Upper lobe of left lung (tissue), 6 donors: ENCODE data around the gene RIOX2. TPM values are rescaled to one million over a fixed set of nuclear protein-coding genes. Genes with fewer than 3 reads are reported as not detected.

Experiments
- ATAC-seq, 2 donors: fragments of 200-7000 bp; cut with Tn5 transposase; one replicate each; pipeline ENCODE4 v1.9.1; 2022; ENCODE audit warnings: mild to moderate bottlenecking in 2 of 2, moderate library complexity in 2 of 2; ENCODE audit not compliant: low FRiP score in 2 of 2
- DNase-seq, 2 donors: peaks; one replicate each; pipeline ENCODE4 v3.0.0-alpha.2; 2019 to 2020
- H3K27ac ChIP-seq, 4 donors: fragments of 200-600 bp; sonication (generic); one replicate each; pipeline ENCODE4 v1.5.1; 2016 to 2019
- H3K27me3 ChIP-seq, 4 donors: fragments of 200-600 bp; sonication (generic); one replicate each; pipeline ENCODE4 v1.5.1; 2017 to 2019
- H3K36me3 ChIP-seq, 4 donors: fragments of 200-600 bp; sonication (generic); one replicate each; pipeline ENCODE4 v1.5.1; 2016 to 2019
- H3K4me1 ChIP-seq, 4 donors: fragments of 200-600 bp; sonication (generic); one replicate each; pipeline ENCODE4 v1.5.1; 2018 to 2019
- H3K4me3 ChIP-seq, 4 donors: fragments of 200-600 bp; sonication (generic); one replicate each; pipeline ENCODE4 v1.5.1; 2017 to 2019; ENCODE audit warnings: mild to moderate bottlenecking in 2 of 4, moderate library complexity in 1 of 4
- H3K9me3 ChIP-seq, 4 donors: fragments of 200-600 bp; sonication (generic); one replicate each; pipeline ENCODE4 v1.5.1; 2018 to 2019
- EP300 ChIP-seq, 4 donors: sonication (generic); formaldehyde crosslinking; IDR thresholded peaks; one replicate each; pipeline ENCODE4 v1.5.1; 2017; ENCODE audit warnings: antibody characterized with exemption in 4 of 4, control low read depth in 2 of 4
- POLR2A ChIP-seq, 4 donors: fragments of 450-650 bp; IDR thresholded peaks; one replicate each; pipeline ENCODE4 v1.5.1; 2016 to 2017; ENCODE audit warnings: antibody characterized with exemption in 4 of 4, mild to moderate bottlenecking in 2 of 4
- POLR2AphosphoS5 ChIP-seq, 2 donors: sonication (generic); formaldehyde crosslinking; IDR thresholded peaks; one replicate each; pipeline ENCODE4 v1.5.1; 2017; ENCODE audit warnings: antibody characterized with exemption in 2 of 2
- WGBS, 2 donors: methylation state at CpG; one replicate each; pipeline ENCODE4 v1.1.5; 2017 to 2018; 5-methylcytosine and 5-hydroxymethylcytosine counted together
- total RNA-seq, 6 donors: library from RNA; depleted of rRNA in 4 of 6; stranded (reverse); fragments of >200 nt in 4 of 6; gene quantifications; one replicate each; pipeline versions ENCODE4 v1.1.0 to v1.2.1, GENCODE V29; 2016 to 2021
- TF ChIP-seq, protein P1 (sequence below), 6 experiments: fragments of 450-650 bp in 4 of 6; fragments of 200-600 bp in 2 of 6; sonication (generic) in 2 of 6; IDR thresholded peaks; one replicate each; pipeline ENCODE4 v1.5.1; 2016 to 2019; ENCODE audit warnings: antibody characterized with exemption in 6 of 6
- donor health status: DM: no; HTN: no; CAD: no; lungs with moderate emphysema.
- donor health status: DM: no; HTN: yes; CAD: no; lungs with severe emphysema.

RIOX2 gene
- total RNA-seq, 6 donors from 2014 or later, result 15.9 to 33.9 (median 21.4) TPM

GRCh38 chr3:98004721-98005120 is 32.5 kb upstream of the RIOX2 start:
- H3K36me3 ChIP-seq, result no peaks in the 10 kb centered on the region
- DNase-seq, result no peak
- H3K27me3 ChIP-seq, result no peaks in the 10 kb centered on the region
- TF ChIP-seq EP300 (IDR thresholded peaks at IDR 0.05) (no peak), POLR2A (IDR thresholded peaks at IDR 0.05) (no peak), POLR2AphosphoS5 (IDR thresholded peaks at IDR 0.05) (no peak)
- TF ChIP-seq, protein P1, sequence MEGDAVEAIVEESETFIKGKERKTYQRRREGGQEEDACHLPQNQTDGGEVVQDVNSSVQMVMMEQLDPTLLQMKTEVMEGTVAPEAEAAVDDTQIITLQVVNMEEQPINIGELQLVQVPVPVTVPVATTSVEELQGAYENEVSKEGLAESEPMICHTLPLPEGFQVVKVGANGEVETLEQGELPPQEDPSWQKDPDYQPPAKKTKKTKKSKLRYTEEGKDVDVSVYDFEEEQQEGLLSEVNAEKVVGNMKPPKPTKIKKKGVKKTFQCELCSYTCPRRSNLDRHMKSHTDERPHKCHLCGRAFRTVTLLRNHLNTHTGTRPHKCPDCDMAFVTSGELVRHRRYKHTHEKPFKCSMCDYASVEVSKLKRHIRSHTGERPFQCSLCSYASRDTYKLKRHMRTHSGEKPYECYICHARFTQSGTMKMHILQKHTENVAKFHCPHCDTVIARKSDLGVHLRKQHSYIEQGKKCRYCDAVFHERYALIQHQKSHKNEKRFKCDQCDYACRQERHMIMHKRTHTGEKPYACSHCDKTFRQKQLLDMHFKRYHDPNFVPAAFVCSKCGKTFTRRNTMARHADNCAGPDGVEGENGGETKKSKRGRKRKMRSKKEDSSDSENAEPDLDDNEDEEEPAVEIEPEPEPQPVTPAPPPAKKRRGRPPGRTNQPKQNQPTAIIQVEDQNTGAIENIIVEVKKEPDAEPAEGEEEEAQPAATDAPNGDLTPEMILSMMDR (IDR thresholded peaks at IDR 0.05), result no peak
- no peak overlapping the region for H3K4me3 ChIP-seq
- H3K27ac ChIP-seq, result no peak overlapping the region
- no peaks in the 10 kb centered on the region for H3K9me3 ChIP-seq
- no peaks in the 10 kb centered on the region for H3K4me1 ChIP-seq
- 74 to 81% methylated on average over 3 of the region's 3 CpGs for WGBS, 2 donors
- ATAC-seq, result no peak

DNA sequence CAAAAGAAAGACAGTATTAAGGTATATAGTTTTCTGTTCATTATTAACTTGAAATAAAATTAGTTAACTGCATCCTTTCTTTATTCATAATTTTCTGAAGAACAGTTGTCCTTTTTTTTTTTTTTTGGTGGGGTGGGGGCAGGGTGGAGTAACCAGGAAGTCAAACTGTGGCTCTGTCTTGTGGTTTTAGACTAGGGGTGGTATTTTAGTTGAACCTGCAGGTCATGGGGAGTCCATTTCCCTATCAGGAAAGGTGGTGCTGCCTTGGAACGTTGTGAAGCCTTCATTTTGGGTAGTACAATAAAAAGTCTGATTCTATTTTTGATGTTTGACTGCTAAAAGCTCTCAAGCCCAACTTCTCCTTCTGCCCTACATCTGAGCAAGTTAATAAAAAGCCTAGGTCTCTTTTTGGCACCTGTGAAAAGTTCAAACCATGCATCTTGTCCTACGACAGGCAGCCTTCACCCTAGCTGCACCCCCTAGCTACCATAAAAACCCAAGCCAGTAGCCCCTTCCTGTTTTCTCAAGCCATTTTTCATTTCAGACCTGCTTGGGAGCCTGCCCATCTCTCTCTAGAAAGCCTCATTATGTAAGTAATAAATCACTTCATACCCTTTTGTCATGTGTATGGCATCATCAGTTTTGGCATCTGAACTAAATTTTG is 31.2 kb upstream of the RIOX2 start:
- no peak for TF ChIP-seq EP300 (IDR thresholded peaks at IDR 0.05)
- TF ChIP-seq, protein P1 (IDR thresholded peaks at IDR 0.05), result no peak
- no peak for TF ChIP-seq POLR2AphosphoS5 (IDR thresholded peaks at IDR 0.05)
- no peak for TF ChIP-seq POLR2A (IDR thresholded peaks at IDR 0.05)
- no peak overlapping the region for H3K4me3 ChIP-seq
- no peak overlapping the region for H3K27ac ChIP-seq
- no peaks in the 10 kb centered on the region for H3K9me3 ChIP-seq
- H3K4me1 ChIP-seq, result no peaks in the 10 kb centered on the region
- WGBS, 2 donors, result 40 to 58% methylated on average over 2 of the region's 2 CpGs
- DNase-seq, result no peak
- H3K36me3 ChIP-seq, result no peaks in the 10 kb centered on the region
- no peaks in the 10 kb centered on the region for H3K27me3 ChIP-seq
- ATAC-seq, result no peak

DNA sequence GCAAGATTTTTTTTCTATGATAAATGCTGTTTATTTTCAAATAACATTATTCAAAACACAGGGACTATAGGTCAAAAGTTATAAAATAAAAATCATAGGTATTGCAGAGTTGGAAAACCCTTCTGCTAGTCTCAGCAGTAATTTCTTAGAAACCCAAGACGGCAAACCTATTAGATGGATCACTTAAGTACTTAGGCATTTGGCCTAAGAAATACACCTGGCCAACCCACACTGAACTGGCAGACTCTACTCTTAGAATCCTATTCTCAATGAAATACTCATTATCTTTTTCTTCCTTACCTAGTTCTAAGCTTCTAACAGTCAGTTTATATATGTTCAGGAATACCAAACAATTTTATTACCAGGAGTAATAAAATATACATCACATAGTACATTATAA is 30.5 kb upstream of the RIOX2 start:
- Histone ChIP-seq H3K36me3 (no peaks in the 10 kb centered on the region), H3K27me3 (no peaks in the 10 kb centered on the region), H3K4me3 (no peak overlapping the region), H3K9me3 (no peaks in the 10 kb centered on the region), H3K4me1 (no peaks in the 10 kb centered on the region), H3K27ac (no peak overlapping the region)
- no peak for DNase-seq
- no peak for TF ChIP-seq POLR2A (IDR thresholded peaks at IDR 0.05)
- TF ChIP-seq EP300 (IDR thresholded peaks at IDR 0.05), result no peak
- no peak for TF ChIP-seq POLR2AphosphoS5 (IDR thresholded peaks at IDR 0.05)
- TF ChIP-seq, protein P1 (IDR thresholded peaks at IDR 0.05), result no peak
- 92 to 100% methylated on average over 1 of the region's 1 CpG for WGBS, 2 donors
- ATAC-seq, result no peak

DNA sequence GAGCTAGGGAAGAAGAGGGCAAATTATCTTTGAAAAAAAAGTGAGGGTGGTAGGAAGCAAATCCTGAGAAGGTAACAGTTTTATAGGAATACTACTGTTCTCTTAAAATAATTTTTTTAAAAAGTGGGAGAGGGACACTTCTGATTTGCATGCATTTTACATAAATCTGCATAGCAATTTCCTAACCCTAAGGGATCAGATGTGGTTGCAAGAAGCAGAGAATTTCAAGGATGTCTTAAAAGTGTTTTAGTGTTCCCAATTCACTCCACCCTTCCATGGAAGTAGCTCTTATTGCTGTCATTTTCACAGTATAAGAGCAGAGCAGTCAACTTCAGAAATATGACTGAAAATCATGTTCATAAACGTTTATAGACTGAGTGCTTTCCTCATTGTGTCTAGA is 27.8 kb upstream of the RIOX2 start:
- TF ChIP-seq POLR2AphosphoS5 (IDR thresholded peaks at IDR 0.05) (no peak), POLR2A (IDR thresholded peaks at IDR 0.05) (no peak), EP300 (IDR thresholded peaks at IDR 0.05) (no peak)
- TF ChIP-seq, protein P1 (IDR thresholded peaks at IDR 0.05), result no peak
- Histone ChIP-seq H3K27ac (no peak overlapping the region), H3K4me1 (no peaks in the 10 kb centered on the region), H3K36me3 (no peaks in the 10 kb centered on the region), H3K4me3 (no peak overlapping the region), H3K27me3 (no peaks in the 10 kb centered on the region), H3K9me3 (no peaks in the 10 kb centered on the region)
- ATAC-seq, result no peak
- DNase-seq, result no peak
- 38 to 41% methylated on average over 1 of the region's 1 CpG for WGBS, 2 donors

GRCh38 chr3:97999103-97999502 is 26.9 kb upstream of the RIOX2 start:
- DNase-seq, result no peak
- Histone ChIP-seq H3K27ac (no peak overlapping the region), H3K36me3 (no peaks in the 10 kb centered on the region), H3K9me3 (no peaks in the 10 kb centered on the region), H3K27me3 (no peaks in the 10 kb centered on the region), H3K4me1 (no peaks in the 10 kb centered on the region), H3K4me3 (no peak overlapping the region)
- no peak for TF ChIP-seq POLR2A (IDR thresholded peaks at IDR 0.05)
- 89 to 97% methylated on average over 5 of the region's 5 CpGs for WGBS, 2 donors
- no peak for ATAC-seq
